ENCODE data around the gene ZNF835.

GRCh38 chr19:56687031-56687430 lies 15.5 kb upstream of the ZNF835 start:
- no peak for TF ChIP-seq EZH2 (IDR thresholded peaks at IDR 0.05; ENCODE audit: low read depth, unreplicated experiment)
- no peak for TF ChIP-seq CTCF (conservative IDR thresholded peaks at IDR 0.05; ENCODE audit: low read depth in 2 of 2)
- TF ChIP-seq EZH2phosphoT487 (IDR thresholded peaks at IDR 0.05; ENCODE audit: unreplicated experiment) = no peak
